ENCODE results near the gene DPYSL4.

DPYSL4 gene

DNA sequence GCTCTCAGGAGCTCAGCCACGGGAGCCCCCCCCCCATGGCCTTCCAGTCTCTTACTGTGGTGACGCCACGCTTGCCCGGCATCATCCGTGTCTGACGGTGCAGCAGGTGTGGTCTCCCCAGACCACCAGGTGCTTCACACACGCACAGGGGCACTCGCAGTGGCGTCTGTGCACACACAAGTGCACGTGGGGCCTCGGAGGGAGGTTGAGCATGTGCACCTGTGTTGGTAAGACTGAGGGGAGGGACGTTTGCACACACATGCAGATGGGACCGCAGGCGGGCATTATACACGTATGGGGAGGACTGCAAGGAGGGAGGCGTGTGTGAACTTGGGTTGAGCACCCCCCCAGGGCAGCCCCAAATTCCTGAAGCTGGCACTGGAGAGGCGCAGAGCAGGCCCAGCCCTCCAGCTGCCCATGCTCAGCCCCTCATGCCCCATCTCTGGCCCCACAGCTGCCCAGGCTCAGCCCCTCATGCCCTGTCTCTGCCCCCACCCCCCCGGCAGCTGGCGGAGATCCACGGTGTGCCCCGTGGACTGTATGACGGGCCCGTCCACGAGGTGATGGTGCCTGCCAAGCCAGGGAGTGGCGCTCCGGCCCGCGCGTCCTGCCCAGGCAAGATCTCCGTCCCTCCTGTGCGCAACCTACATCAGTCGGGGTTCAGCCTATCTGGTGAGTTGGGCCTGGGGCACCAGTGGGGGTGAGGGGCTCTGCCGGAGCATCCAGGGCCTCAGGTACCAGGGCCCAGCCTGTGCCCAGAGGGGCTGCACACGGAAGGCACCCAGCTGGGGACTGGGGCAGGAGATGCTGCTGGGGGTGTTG lies 16.7 kb downstream of the DPYSL4 start:
- Histone ChIP-seq H3K27ac (ENCODE audit: low read length) (no peak overlapping the region), H3K4me3 (ENCODE audit: low read length) (no peak overlapping the region), H3K27me3 (ENCODE audit: control insufficient read depth, insufficient read depth, low read length) (no peaks in the 10 kb centered on the region), H3K4me1 (ENCODE audit: control insufficient read depth, insufficient read depth, low read length) (no peaks in the 10 kb centered on the region), H3K36me3 (ENCODE audit: control insufficient read depth, insufficient read depth, low read length) (peaks cover 2% of the 10 kb centered on the region; the same call in 1 of the 2 replicates), H3K9me3 (ENCODE audit: control insufficient read depth, insufficient read depth, low read length) (no peaks in the 10 kb centered on the region)
- DNase-seq (ENCODE audit: low read depth, low spot score) = no peak
- no CpG with 5 or more reads among the region's 34 CpGs for WGBS (ENCODE audit: insufficient coverage, insufficient read length)

DNA sequence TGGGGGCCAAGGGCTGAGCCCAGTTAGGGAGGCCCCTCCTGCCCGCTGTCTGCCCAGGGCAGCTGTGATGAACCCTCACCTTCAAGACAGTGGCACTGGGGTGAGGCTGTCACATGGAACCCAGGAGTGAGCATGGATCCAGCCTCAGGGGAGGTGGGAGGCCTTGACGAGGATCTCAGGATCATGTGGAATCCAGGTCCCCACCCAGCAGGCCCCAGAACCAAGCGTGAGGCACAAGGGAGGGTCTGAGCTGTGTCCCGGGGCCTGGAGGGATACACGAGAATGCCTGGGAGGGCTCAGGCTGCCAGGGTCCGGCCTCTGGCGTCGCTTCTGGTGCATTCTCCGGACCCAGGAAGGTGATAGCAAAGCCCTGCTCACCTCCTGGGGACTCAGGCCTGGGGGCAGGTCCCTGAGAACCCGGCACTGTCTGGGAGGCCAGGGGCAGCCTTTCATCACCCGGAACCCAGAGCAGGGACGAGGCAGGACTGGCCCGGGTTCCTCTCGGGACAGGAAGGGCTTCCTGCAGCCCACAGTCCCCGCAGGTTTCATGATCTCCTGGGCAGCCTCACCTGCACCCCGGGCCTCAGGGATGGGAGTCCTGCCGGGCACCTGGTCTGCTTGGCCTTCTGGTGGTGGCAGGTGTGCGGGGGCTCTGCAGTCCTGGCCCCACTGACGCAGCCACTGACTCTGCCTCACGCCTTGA lies 17.5 kb downstream of the DPYSL4 start:
- no peak overlapping the region; the same call in 1 of the 2 replicates for H3K4me3 ChIP-seq (ENCODE audit: low read length)
- H3K9me3 ChIP-seq (ENCODE audit: control insufficient read depth, insufficient read depth, low read length) = no peaks in the 10 kb centered on the region
- WGBS (ENCODE audit: insufficient coverage, insufficient read length) = no CpG with 5 or more reads among the region's 20 CpGs
- no peaks in the 10 kb centered on the region for H3K27me3 ChIP-seq (ENCODE audit: control insufficient read depth, insufficient read depth, low read length)
- no peak overlapping the region for H3K27ac ChIP-seq (ENCODE audit: low read length)
- no peaks in the 10 kb centered on the region for H3K4me1 ChIP-seq (ENCODE audit: control insufficient read depth, insufficient read depth, low read length)
- DNase-seq (ENCODE audit: low read depth, low spot score) = no peak
- peaks cover 2% of the 10 kb centered on the region; the same call in 1 of the 2 replicates for H3K36me3 ChIP-seq (ENCODE audit: control insufficient read depth, insufficient read depth, low read length)

DNA sequence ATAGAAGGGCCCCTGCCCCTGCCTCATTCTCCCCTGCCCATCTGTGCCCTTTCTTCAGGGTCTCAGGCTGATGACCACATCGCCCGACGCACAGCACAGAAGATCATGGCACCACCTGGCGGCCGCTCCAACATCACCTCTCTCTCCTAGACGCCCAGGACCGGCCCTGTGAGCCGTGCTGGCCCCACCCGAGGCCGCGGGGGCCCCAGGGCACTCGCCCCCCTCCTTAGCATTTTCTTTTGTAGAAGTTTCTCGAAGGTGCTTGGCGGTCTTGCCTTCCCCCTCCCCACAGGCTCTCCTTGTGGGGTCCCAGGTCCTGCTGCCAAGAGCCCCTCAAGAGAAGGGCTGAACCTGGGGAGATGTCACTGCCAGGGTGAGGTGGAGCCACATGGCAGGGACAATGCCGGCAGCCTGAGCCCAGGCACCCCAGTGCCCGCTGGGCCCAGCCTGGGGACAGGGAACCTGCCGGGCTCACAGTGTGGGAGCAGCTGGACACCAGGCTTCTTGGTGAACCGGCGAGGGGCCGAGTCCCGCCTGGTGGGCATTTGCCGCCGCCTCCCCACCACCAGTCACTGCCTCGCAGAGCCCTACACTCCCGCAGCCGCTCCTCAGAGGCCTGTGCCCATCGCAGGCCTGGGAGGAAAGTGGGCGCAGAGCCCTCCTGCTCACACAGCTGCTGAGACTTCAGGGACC lies 18.2 kb downstream of the DPYSL4 start:
- Histone ChIP-seq H3K36me3 (ENCODE audit: control insufficient read depth, insufficient read depth, low read length) (peaks cover 2% of the 10 kb centered on the region; the same call in 1 of the 2 replicates), H3K9me3 (ENCODE audit: control insufficient read depth, insufficient read depth, low read length) (no peaks in the 10 kb centered on the region), H3K4me3 (ENCODE audit: low read length) (no peak overlapping the region), H3K4me1 (ENCODE audit: control insufficient read depth, insufficient read depth, low read length) (no peaks in the 10 kb centered on the region), H3K27me3 (ENCODE audit: control insufficient read depth, insufficient read depth, low read length) (no peaks in the 10 kb centered on the region), H3K27ac (ENCODE audit: low read length) (no peak overlapping the region)
- no peak for DNase-seq (ENCODE audit: low read depth, low spot score)
- WGBS (ENCODE audit: insufficient coverage, insufficient read length) = no CpG with 5 or more reads among the region's 28 CpGs

DNA sequence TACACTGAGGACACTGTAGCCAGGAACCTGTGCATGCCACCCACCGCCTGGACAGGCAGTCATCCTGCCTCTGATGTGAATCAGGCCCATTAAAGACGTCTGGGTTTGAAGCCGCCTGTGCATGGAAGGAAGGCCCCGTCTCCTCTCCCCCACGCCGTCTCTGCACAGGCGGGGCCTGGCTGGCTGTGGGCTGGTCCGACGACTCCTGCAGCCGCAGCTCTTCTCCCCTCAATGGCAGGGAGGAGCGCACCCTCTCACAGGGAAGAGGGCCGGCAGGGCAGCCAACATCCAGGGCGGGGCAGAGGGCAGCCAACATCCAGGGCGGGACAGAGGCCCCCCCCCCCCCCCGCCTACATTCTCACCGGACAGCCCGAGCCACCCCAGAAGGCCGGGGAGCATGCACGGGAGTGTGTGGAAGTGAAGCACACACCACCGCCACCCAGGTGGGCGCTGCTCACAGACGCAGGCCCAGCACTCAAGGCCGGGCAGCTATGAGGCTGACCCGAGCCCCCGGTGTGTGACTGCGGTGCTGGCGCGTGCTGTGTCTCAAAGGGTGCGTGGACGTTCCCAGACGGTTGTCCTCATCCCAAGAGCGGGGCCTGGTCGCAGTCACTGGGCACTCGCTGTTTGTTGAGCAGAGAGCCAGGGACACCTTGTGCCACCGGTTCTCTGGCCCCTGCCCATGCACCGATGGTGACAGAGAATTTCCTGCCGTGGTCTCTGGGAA lies 19.1 kb downstream of the DPYSL4 start:
- DNase-seq (ENCODE audit: low read depth, low spot score) = no peak
- Histone ChIP-seq H3K4me1 (ENCODE audit: control insufficient read depth, insufficient read depth, low read length) (no peaks in the 10 kb centered on the region), H3K27ac (ENCODE audit: low read length) (no peak overlapping the region), H3K9me3 (ENCODE audit: control insufficient read depth, insufficient read depth, low read length) (no peaks in the 10 kb centered on the region), H3K36me3 (ENCODE audit: control insufficient read depth, insufficient read depth, low read length) (peaks cover 2% of the 10 kb centered on the region; the same call in 1 of the 2 replicates), H3K27me3 (ENCODE audit: control insufficient read depth, insufficient read depth, low read length) (no peaks in the 10 kb centered on the region), H3K4me3 (ENCODE audit: low read length) (no peak overlapping the region)
- WGBS (ENCODE audit: insufficient coverage, insufficient read length) = no CpG with 5 or more reads among the region's 37 CpGs

DNA sequence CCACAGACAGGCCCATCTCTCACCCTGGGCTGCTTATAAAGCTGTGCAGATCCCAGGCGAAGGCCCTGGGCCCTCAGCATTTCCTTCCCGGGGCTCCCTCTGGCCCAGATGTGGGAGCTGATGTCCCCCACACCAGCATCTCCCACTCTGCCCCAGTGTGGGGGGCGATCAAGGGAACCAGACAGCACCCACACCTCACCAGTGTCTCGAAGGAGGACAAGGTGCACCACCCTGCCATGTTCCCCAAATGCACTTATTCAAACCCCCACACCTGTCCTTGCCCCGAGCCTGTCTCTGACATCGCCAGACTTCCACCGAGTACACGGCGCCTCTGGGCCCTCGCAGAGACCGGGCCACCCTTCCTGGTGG lies 19.6 kb downstream of the DPYSL4 start:
- Histone ChIP-seq H3K27me3 (ENCODE audit: control insufficient read depth, insufficient read depth, low read length) (no peaks in the 10 kb centered on the region), H3K4me1 (ENCODE audit: control insufficient read depth, insufficient read depth, low read length) (no peaks in the 10 kb centered on the region), H3K36me3 (ENCODE audit: control insufficient read depth, insufficient read depth, low read length) (peaks cover 2% of the 10 kb centered on the region; the same call in 1 of the 2 replicates), H3K9me3 (ENCODE audit: control insufficient read depth, insufficient read depth, low read length) (no peaks in the 10 kb centered on the region), H3K27ac (ENCODE audit: low read length) (no peak overlapping the region), H3K4me3 (ENCODE audit: low read length) (no peak overlapping the region)
- no CpG with 5 or more reads among the region's 11 CpGs for WGBS (ENCODE audit: insufficient coverage, insufficient read length)
- no peak for DNase-seq (ENCODE audit: low read depth, low spot score)

DNA sequence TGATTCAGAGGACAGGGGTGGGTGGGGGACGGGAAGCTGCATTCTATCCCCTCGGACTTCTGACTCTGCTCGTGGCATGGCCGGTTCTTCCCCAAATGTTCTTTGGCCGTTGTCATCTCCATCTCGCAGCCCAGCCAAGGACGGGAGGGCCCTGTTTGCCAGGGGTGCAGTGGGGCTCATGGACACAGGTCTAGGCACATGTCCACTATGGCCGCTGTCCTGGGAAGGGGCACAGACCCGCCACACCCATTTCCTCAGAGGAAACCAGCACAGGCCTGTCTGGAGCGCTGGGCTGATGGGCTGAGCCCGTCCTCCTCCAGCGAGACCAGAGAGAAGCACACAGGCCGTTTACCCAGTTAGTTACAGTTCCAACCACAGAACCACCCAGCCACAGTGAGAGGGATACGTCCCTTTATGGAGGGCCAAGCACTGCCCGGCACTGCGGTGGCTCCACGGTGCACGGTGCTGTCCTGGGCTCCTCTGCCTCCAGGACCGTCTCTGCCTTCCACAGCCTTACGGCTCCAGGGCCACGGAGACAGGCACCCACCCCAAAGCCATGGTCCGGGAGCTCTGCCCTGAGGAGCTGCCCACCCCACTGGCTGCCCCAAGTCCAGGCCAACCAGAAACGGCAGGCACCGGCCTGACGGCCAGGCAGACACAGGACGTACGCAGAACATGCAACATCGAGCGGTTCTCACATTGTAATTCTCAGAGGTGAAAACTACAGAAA lies 20.2 kb downstream of the DPYSL4 start:
- H3K36me3 ChIP-seq (ENCODE audit: control insufficient read depth, insufficient read depth, low read length) = peaks cover 2% of the 10 kb centered on the region; the same call in 1 of the 2 replicates
- no peaks in the 10 kb centered on the region for H3K4me1 ChIP-seq (ENCODE audit: control insufficient read depth, insufficient read depth, low read length)
- WGBS (ENCODE audit: insufficient coverage, insufficient read length) = no CpG with 5 or more reads among the region's 29 CpGs
- no peaks in the 10 kb centered on the region for H3K9me3 ChIP-seq (ENCODE audit: control insufficient read depth, insufficient read depth, low read length)
- no peak overlapping the region for H3K4me3 ChIP-seq (ENCODE audit: low read length)
- DNase-seq (ENCODE audit: low read depth, low spot score) = no peak
- no peaks in the 10 kb centered on the region for H3K27me3 ChIP-seq (ENCODE audit: control insufficient read depth, insufficient read depth, low read length)
- H3K27ac ChIP-seq (ENCODE audit: low read length) = no peak overlapping the region

DNA sequence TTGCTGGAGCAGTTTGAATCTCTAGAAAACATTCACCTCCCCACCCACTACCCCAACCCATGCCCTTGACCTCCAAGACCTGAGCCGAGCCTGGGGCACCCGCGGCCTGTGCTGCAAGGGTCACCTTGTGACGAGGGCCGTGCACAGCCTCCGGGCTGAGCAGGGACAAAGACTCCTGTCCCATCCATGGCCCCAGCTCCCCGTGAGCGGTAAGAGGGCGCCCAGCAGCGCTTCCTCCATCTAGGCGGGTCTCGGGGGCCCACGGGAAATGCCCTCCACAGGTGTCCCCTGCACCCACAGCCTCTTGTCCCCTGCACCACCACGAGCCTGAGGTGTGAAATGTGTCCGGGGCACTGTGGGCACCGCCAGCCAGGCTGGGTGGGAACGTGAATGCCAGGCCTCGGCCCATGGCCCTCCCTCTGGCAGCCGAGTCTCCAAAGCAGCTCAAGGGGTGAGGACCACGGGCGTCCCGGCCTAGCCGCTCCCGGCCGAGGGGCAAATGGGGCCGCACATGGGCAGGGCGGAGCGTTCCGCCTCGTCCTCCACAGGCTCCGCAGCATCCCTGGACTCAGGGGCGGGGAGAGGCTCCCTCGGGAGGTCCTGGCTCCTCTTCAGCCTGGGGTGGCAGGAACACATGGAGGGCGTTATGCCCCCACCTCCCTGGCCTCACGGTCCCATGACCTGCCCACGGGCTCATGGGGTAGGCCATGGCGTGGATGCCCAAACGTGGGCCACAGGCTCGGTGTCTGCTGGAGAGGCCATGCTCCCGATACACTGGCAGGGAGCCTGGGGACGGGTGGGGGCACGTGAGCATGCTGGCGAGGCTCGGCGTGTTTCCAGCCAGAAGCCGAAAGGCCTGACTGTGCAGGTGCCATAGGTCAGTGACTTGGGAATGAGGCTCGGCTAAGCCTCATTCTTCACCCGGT lies 21.1 kb downstream of the DPYSL4 start:
- Histone ChIP-seq H3K9me3 (ENCODE audit: control insufficient read depth, insufficient read depth, low read length) (no peaks in the 10 kb centered on the region), H3K4me3 (ENCODE audit: low read length) (no peak overlapping the region), H3K4me1 (ENCODE audit: control insufficient read depth, insufficient read depth, low read length) (no peaks in the 10 kb centered on the region), H3K27ac (ENCODE audit: low read length) (no peak overlapping the region), H3K36me3 (ENCODE audit: control insufficient read depth, insufficient read depth, low read length) (no peaks in the 10 kb centered on the region; the same call in 1 of the 2 replicates), H3K27me3 (ENCODE audit: control insufficient read depth, insufficient read depth, low read length) (no peaks in the 10 kb centered on the region)
- DNase-seq (ENCODE audit: low read depth, low spot score) = no peak
- WGBS (ENCODE audit: insufficient coverage, insufficient read length) = no CpG with 5 or more reads among the region's 48 CpGs

DNA sequence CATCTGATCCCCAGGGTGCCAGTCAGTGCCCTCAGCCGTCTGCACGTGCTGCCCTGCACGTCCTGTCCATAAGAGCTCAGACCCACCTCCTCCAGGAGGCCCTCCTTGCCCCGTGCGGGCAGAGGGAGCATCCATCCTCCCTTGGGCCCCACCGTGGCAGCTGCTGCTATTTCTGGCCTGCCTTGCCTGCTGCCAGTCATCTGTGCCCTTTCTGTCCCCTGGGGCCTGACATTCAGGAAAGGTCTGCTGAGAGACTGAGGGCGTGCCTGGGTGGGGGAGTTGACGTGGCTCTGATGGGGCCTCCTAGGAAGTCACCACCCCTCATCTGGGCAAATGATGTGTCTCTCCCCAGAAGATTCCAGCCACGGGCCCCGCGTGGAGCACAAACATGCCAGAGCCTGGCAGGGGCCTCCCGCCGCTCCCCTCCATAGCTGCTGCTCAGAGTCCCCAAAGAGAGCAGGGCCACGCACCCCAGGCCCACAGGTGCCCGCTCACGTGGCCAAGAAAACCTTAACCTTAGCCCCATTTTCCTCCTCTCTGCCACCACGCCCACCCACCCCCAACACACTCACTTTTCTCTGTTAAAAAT lies 21.8 kb downstream of the DPYSL4 start:
- no peaks in the 10 kb centered on the region for H3K4me1 ChIP-seq (ENCODE audit: control insufficient read depth, insufficient read depth, low read length)
- WGBS (ENCODE audit: insufficient coverage, insufficient read length) = no CpG with 5 or more reads among the region's 17 CpGs
- no peaks in the 10 kb centered on the region for H3K27me3 ChIP-seq (ENCODE audit: control insufficient read depth, insufficient read depth, low read length)
- no peak for DNase-seq (ENCODE audit: low read depth, low spot score)
- H3K27ac ChIP-seq (ENCODE audit: low read length) = no peak overlapping the region
- H3K36me3 ChIP-seq (ENCODE audit: control insufficient read depth, insufficient read depth, low read length) = no peaks in the 10 kb centered on the region; the same call in 1 of the 2 replicates
- no peak overlapping the region for H3K4me3 ChIP-seq (ENCODE audit: low read length)
- no peaks in the 10 kb centered on the region for H3K9me3 ChIP-seq (ENCODE audit: control insufficient read depth, insufficient read depth, low read length)

DNA sequence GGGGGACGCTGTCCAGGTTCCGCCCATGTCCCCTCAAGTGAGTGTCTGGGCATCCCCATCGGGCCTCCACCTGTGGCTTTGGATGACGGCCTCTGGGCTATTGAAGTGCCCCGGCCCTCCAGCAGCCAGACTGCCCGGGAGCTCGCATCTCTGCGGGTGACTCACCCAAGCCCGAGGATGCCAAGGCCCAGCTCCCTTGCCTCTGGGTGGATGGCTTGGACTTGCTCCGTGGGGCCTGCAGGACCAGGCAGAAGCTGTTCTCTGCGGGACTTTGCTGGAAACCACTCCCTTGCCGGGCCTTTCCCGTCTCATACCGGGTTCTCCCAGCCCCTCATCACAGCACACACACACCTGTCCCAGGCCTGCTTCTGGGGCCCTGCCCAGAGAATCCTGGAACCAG lies 22.4 kb downstream of the DPYSL4 start:
- no CpG with 5 or more reads among the region's 14 CpGs for WGBS (ENCODE audit: insufficient coverage, insufficient read length)
- Histone ChIP-seq H3K27me3 (ENCODE audit: control insufficient read depth, insufficient read depth, low read length) (no peaks in the 10 kb centered on the region), H3K27ac (ENCODE audit: low read length) (no peak overlapping the region), H3K9me3 (ENCODE audit: control insufficient read depth, insufficient read depth, low read length) (no peaks in the 10 kb centered on the region), H3K36me3 (ENCODE audit: control insufficient read depth, insufficient read depth, low read length) (no peaks in the 10 kb centered on the region; the same call in 1 of the 2 replicates), H3K4me3 (ENCODE audit: low read length) (no peak overlapping the region), H3K4me1 (ENCODE audit: control insufficient read depth, insufficient read depth, low read length) (no peaks in the 10 kb centered on the region)
- DNase-seq (ENCODE audit: low read depth, low spot score) = no peak

All from iPS DF 6.9 (cell line).